IPS-15b (cell line): ENCODE data around the gene NCKAP5.

Experiments
- H3K27me3 ChIP-seq: one replicate; pipeline ENCODE4 v1.6.1; 2013; ENCODE audit warnings: low read length; ENCODE audit not compliant: control insufficient read depth, insufficient read depth
- H3K36me3 ChIP-seq: one replicate; pipeline ENCODE4 v1.6.1; 2013; ENCODE audit warnings: low read length; ENCODE audit not compliant: control insufficient read depth, insufficient read depth
- H3K4me1 ChIP-seq: one replicate; pipeline ENCODE4 v1.6.1; 2013; ENCODE audit warnings: mild to moderate bottlenecking, low read length; ENCODE audit not compliant: control insufficient read depth, insufficient read depth
- H3K4me3 ChIP-seq: one replicate; pipeline ENCODE4 v1.5.1; 2013; ENCODE audit warnings: low read depth, low read length
- H3K9ac ChIP-seq: one replicate; pipeline ENCODE4 v1.6.1; 2013; ENCODE audit warnings: low read depth, mild to moderate bottlenecking, low read length
- H3K9me3 ChIP-seq: one replicate; pipeline ENCODE4 v1.6.1; 2013; ENCODE audit warnings: mild to moderate bottlenecking, low read length; ENCODE audit not compliant: control insufficient read depth, insufficient read depth

Gene NCKAP5

DNA sequence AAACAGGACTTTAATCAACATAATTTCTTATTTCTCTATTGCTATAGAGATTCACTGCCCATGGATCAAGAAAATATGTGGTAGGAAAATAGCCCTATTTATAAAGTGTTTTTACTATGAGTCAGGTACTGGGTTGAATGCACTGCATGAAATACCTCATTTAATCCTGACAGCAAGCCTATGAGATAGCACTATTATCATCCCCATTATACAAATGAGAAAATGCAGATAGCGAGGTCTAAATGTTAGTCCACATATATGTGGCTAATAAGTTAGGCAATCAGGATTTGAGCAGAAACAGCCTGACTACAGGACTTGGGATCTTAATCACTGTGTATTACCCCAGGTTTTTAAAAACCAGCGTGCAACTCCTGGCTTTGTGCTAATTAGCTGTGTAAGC, 889.8 kb downstream of the NCKAP5 start:
- Histone ChIP-seq H3K4me3 (no peak overlapping the region), H3K36me3 (no peaks in the 10 kb centered on the region), H3K9me3 (no peaks in the 10 kb centered on the region), H3K9ac (no peak overlapping the region), H3K27me3 (peaks cover 8% of the 10 kb centered on the region), H3K4me1 (no peaks in the 10 kb centered on the region)

DNA sequence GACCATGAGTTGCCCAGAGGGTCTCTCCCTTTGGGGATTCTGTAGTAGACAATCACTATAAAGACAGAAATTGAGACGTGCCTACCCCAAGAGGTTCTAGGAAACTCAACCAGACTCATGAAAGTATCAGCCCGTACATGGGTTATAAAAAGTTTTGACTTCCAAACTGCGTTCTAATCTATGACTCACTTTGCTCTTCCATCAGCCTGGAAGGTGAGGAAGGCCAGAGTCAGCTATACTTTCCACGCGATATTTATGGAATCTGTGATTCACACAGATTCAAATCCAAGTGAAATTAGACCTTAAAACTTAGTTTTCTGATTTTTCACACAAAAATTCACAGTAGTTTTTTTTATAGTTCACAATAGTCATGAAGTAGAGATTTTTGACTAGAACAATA, 890.6 kb downstream of the NCKAP5 start:
- Histone ChIP-seq H3K4me3 (no peak overlapping the region), H3K27me3 (peaks cover 11% of the 10 kb centered on the region), H3K9me3 (no peaks in the 10 kb centered on the region), H3K4me1 (no peaks in the 10 kb centered on the region), H3K36me3 (no peaks in the 10 kb centered on the region), H3K9ac (no peak overlapping the region)

- Histone ChIP-seq H3K36me3 (no peaks in the 10 kb centered on the region), H3K4me1 (no peaks in the 10 kb centered on the region), H3K27me3 (peaks cover 18% of the 10 kb centered on the region), H3K9me3 (no peaks in the 10 kb centered on the region), H3K9ac (no peak overlapping the region), H3K4me3 (no peak overlapping the region)
These were observed 891.3 kb downstream of the NCKAP5 start for GRCh38 chr2:132676999-132677398.

DNA sequence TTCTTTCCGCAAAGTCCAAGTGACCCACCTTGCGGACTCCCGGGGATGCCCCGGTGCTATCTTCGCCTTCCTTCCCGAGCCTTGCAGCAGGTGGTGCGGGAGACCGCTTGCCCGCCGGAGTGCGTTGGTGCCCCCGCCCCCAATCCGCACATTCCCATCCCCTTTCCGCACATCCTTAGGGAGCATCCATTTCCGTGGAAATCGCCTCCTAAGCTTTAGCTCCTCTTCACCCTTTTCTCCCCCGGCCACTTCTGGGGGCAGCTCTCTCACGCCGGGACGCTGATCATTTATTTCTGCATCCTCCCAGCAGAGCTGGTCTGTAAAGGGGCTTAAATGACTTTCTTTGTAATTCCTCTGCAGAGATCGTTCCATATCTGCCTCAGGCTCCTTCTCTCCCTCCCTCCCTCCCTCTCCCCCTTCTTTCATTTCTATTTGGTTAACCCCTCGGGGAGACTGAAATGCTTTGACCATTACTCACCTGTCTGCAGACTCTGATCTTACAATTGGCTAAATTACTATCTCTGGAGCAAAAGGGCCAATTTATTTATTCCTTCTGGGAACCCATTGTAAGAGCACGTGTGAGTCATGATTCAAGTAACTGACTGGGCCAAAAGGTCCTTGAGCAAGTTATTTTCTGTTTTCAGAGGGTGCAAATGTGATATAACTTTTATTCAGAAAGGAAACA, 897.0 kb downstream of the NCKAP5 start:
- peak overlapping the region; percentile 73 for H3K4me3 ChIP-seq
- H3K27me3 ChIP-seq, result peaks cover 58% of the 10 kb centered on the region
- no peaks in the 10 kb centered on the region for H3K9me3 ChIP-seq
- no peaks in the 10 kb centered on the region for H3K4me1 ChIP-seq
- no peaks in the 10 kb centered on the region for H3K36me3 ChIP-seq
- H3K9ac ChIP-seq, result no peak overlapping the region

DNA sequence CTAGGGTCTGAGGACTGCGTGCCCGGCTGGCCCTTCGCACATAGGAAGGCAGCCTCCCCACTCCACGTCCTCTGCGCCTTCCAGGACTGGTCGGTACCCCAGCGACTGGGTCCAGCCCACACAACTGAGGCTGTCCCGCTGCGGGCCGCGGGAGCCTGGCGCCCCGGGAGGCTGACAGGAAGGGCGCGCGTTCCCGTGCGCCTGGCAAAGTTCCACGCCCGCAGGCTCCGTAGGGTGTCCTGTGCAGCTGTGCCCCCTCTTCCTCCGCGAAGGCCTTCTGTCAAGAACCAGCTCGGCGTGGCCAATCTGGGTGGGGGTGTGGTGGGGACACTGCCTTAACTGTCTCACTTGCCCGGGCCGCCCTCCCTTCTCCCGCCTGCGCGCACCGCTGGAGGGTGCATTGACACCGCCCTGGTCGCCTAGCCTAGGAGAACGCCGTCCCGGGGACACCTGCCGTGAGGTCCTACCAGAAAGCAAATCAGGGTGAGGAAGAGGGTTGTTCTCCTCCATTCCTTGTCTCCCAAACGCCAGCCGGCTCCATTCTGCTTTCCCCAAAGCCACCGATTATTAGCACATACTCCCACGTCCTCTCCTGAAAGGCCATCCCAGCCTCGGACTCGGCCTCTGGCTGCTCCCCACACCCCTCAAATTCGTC, 897.6 kb downstream of the NCKAP5 start:
- Histone ChIP-seq H3K27me3 (peaks cover 60% of the 10 kb centered on the region), H3K4me1 (no peaks in the 10 kb centered on the region), H3K9me3 (no peaks in the 10 kb centered on the region), H3K9ac (no peak overlapping the region), H3K4me3 (peak overlapping the region; percentile 73), H3K36me3 (no peaks in the 10 kb centered on the region)

DNA sequence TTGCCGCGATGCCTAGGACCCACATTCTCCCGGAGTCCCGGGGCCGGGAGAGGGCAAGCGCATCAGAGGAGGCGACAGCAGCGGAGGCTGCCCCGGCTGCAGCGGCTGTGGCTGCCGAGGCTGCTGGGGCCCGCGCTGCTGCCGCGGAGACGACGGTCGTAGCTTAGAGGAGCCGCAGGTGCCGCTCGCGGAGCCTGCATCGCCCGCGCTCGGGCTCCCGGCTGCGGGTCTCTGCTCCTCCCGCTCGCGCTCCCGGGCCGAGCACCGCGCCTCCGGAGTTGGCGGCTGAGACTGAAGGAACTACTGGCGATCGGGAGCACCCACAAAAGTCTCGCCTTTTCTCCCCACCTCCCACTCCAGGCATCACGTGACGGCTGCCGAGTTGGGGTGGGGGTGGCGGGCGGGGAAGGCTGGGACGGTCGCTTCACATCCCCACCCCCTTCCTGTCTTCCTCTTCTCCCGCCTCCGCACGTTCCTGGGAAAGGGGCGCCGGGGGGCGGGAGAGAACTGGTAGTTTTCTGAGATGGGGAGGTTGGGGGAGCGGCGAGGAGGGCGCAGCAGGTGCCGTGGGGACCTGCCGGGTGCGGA, 898.3 kb downstream of the NCKAP5 start, which contains the start of gene LYPD1:
Gene LYPD1 (minus strand): TSS at position 298 of the 588 bp plus-strand sequence. CDS start 273 bp downstream, at position 25.
- no peaks in the 10 kb centered on the region for H3K4me1 ChIP-seq
- H3K9me3 ChIP-seq, result no peaks in the 10 kb centered on the region
- H3K36me3 ChIP-seq, result no peaks in the 10 kb centered on the region
- peak within 1 kb of the TSS; percentile 73 for H3K4me3 ChIP-seq
- no peak within 1 kb of the TSS for H3K9ac ChIP-seq
- H3K27me3 ChIP-seq, result peaks cover 60% of the 10 kb centered on the region

DNA sequence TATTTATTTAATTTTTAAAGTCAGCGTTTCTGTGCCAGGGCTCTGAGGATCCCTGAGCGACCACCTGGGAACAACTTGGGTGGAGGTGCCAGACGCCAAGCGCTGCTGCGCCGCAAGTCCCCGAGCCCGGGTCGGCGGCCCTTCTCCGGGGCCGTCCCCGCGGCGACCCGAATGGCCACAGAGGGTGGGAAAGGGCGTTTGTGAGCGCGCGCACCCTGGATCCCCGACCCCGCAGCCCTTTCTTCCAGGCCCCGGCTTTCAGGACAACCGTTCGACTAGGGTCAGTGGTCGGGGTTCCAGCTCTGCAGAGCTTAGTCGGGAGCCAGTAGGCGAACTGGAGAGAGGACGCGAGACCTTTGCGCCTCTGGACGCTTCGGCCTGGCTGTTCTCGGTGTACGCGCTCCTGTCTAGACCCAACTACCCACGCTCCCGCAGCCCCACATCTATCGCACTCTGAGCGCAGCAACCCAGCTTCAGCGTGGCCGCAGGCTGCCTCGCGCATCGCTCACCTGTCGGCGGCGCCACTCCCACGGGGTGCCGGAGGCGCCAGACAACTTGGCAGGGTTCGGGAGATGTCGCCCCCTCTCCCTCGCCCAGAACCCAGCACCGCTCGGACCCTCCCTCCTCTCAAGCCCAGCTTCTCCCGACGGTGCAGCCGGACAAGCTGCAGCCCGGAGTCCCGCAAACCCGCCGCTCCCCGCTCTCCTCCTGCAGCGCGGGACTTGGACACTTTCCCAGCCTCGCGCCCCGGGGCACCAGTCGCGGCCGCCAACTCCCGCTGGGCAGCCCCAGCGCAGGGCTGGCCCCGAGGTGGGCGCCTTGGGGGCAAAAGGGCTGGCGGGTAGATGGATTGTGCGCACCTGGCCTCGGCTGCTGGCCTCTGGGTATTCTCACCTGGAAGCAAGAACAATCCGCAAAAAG, 899.0 kb downstream of the NCKAP5 start:
- H3K36me3 ChIP-seq, result no peaks in the 10 kb centered on the region
- H3K27me3 ChIP-seq, result peaks cover 58% of the 10 kb centered on the region
- H3K9me3 ChIP-seq, result no peaks in the 10 kb centered on the region
- peak overlapping the region; percentile 73 for H3K4me3 ChIP-seq
- no peaks in the 10 kb centered on the region for H3K4me1 ChIP-seq
- H3K9ac ChIP-seq, result no peak overlapping the region

DNA sequence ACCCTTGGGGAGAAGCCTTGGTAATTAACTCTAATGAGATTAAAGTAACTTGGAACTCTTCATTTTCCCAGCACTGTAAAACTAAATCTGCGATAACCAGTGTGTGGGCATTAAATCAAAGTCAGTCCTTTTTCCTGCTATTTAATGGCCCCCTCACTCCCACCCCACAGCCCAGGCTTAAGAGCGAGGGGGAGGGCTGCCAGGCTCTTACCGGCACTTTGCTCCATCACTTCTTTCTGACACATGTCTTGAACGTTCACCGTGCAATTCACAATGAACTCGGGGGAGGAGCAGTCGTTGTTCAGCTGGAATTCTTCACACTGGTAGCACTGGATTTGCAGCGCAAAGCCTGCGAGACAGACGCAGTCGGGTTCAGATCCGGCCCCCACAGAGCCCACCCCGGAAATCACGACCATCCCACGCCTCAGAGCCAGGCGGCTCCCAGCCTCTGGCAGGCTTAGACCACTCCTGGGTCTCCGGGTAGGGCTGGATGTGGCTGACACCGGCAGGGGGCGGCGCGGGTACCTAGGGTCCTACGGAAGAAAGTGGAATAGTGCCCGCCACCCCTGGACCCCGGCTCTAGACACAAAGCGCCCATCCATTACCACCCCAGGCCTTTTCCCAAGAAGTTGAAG, 900.0 kb downstream of the NCKAP5 start:
- H3K9me3 ChIP-seq, result no peaks in the 10 kb centered on the region
- no peak overlapping the region for H3K9ac ChIP-seq
- H3K27me3 ChIP-seq, result peaks cover 52% of the 10 kb centered on the region
- H3K4me3 ChIP-seq, result peak overlapping the region; percentile 73
- H3K4me1 ChIP-seq, result no peaks in the 10 kb centered on the region
- no peaks in the 10 kb centered on the region for H3K36me3 ChIP-seq

GRCh38 chr2:132667706-132668105, 900.6 kb downstream of the NCKAP5 start:
- H3K27me3 ChIP-seq, result peaks cover 49% of the 10 kb centered on the region
- no peaks in the 10 kb centered on the region for H3K9me3 ChIP-seq
- peak overlapping the region; percentile 73 for H3K4me3 ChIP-seq
- H3K36me3 ChIP-seq, result no peaks in the 10 kb centered on the region
- H3K4me1 ChIP-seq, result no peaks in the 10 kb centered on the region
- H3K9ac ChIP-seq, result no peak overlapping the region

- Histone ChIP-seq H3K9ac (no peak overlapping the region), H3K36me3 (no peaks in the 10 kb centered on the region), H3K4me1 (no peaks in the 10 kb centered on the region), H3K4me3 (no peak overlapping the region), H3K9me3 (no peaks in the 10 kb centered on the region), H3K27me3 (peaks cover 37% of the 10 kb centered on the region)
These were observed 902.7 kb downstream of the NCKAP5 start for GRCh38 chr2:132665401-132666140.
